GM12873 (cell line): Measurements from ENCODE around the gene TRIM33.

ENCODE experiments used
- CTCF ChIP-seq: IDR thresholded peaks from 2 replicates; pipeline ENCODE4 v1.5.1; 2012; ENCODE audit warnings: low read depth, mild to moderate bottlenecking, moderate library complexity, low read length, control low read depth; ENCODE audit not compliant: insufficient read depth; ENCODE audit errors: missing control alignments

TRIM33 gene

GRCh38 chr1:114347431-114348209 lies 163.4 kb downstream of the TRIM33 start:
- TF ChIP-seq CTCF = no peak

- TF ChIP-seq CTCF = peak; percentile 100
Measured at GRCh38 chr1:114346480-114347029, 164.4 kb downstream of the TRIM33 start.

- TF ChIP-seq CTCF = no peak
Measured at GRCh38 chr1:114345930-114346479, 165.0 kb downstream of the TRIM33 start.

GRCh38 chr1:114344656-114345055 lies 166.3 kb downstream of the TRIM33 start:
- TF ChIP-seq CTCF = no peak
